ENCODE data around the gene XPO4. TPM values are rescaled to one million over a fixed set of nuclear protein-coding genes. Genes with fewer than 3 reads are reported as not detected.

XPO4 gene
- total RNA-seq, 1 experiment from 2014 or later: 56.9 TPM

Other genes starting within 250 kb of the XPO4 start
- gene IL17D, start 199.0 kb downstream of the XPO4 start, total RNA-seq (2014; rRNA removed; shearing (Covaris generic)): 3.7 and 4.3 TPM in 2 replicates
- gene EEF1AKMT1, start 128.8 kb downstream of the XPO4 start, total RNA-seq (2014; rRNA removed; shearing (Covaris generic)): 3.1 and 3.4 TPM in 2 replicates
- gene LATS2, start 158.8 kb upstream of the XPO4 start, total RNA-seq (2014; rRNA removed; shearing (Covaris generic)): 12.9 and 13.0 TPM in 2 replicates
- gene SAP18, start 237.4 kb upstream of the XPO4 start, total RNA-seq (2014; rRNA removed; shearing (Covaris generic)): 103 and 110 TPM in 2 replicates